ENCODE data around the gene MAN1C1. TPM values are rescaled to one million over a fixed set of nuclear protein-coding genes. Genes with fewer than 3 reads are reported as not detected.

The MAN1C1 gene
- total and polyA plus RNA-seq, 9 donors, result 5.2 to 17.4 (median 12.2) TPM

- DNase-seq, result no peak
- Histone ChIP-seq H3K36me3 (ENCODE audit: control insufficient read depth, insufficient read depth, low read length) (peaks cover 70% of the 10 kb centered on the region), H3K9me3 (replicated peaks; ENCODE audit: control insufficient read depth, low read depth, low read length) (no peaks in the 10 kb centered on the region), H3K4me3 (ENCODE audit: low read length) (no peak overlapping the region), H3K4me1 (ENCODE audit: control insufficient read depth, insufficient read depth, low read length) (peaks cover 28% of the 10 kb centered on the region), H3K27me3 (ENCODE audit: control insufficient read depth, insufficient read depth, low read length) (no peaks in the 10 kb centered on the region), H3K27ac (ENCODE audit: low read length) (no peak overlapping the region)
- WGBS (ENCODE audit: insufficient coverage), result 86% methylated on average over 4 of the region's 7 CpGs
Measured at GRCh38 chr1:25814549-25815087, 198.0 kb downstream of the MAN1C1 start.

- no peak overlapping the region for H3K27ac ChIP-seq (ENCODE audit: low read length)
- WGBS (ENCODE audit: insufficient coverage), result 91% methylated on average over 18 of the region's 24 CpGs
- H3K36me3 ChIP-seq (ENCODE audit: control insufficient read depth, insufficient read depth, low read length), result peaks cover 61% of the 10 kb centered on the region
Measured at GRCh38 chr1:25815208-25816111, 198.9 kb downstream of the MAN1C1 start.

DNA sequence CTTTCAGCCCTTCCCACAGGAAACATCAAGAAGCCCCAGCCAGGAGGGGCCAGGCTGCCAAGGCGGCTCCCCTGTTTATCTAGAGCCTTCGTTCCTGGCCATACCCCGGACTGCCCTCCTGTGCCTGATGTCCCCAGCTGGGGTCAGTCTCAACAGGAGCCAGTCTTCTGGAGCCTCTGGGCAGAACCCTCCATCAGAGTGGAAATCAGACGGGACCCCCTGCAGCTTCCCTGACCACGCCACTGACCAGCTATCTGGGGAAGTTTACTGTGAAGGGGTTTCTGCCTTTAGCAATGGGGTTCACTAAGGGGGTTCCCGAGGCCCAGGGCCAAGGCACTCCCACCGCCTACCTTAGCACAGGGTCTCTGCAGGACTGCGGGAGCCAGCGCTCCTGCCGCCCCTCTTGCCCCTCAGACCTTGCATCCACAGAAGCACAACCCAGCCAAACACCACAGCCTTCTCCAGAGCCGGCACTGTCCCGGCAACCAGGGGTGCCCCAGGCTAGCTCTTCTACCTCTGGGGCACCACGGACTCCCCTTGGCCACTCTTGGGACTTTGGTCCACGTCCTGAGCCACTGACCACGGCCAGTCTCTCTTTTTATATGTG, 199.6 kb downstream of the MAN1C1 start:
- DNase-seq, result no peak
- H3K27ac ChIP-seq (ENCODE audit: low read length), result no peak overlapping the region
- H3K9me3 ChIP-seq (replicated peaks; ENCODE audit: control insufficient read depth, low read depth, low read length), result no peaks in the 10 kb centered on the region
- WGBS (ENCODE audit: insufficient coverage), result 79% methylated on average over 8 of the region's 15 CpGs
- H3K4me3 ChIP-seq (ENCODE audit: low read length), result no peak overlapping the region
- H3K4me1 ChIP-seq (ENCODE audit: control insufficient read depth, insufficient read depth, low read length), result peaks cover 24% of the 10 kb centered on the region
- H3K27me3 ChIP-seq (ENCODE audit: control insufficient read depth, insufficient read depth, low read length), result no peaks in the 10 kb centered on the region
- peaks cover 54% of the 10 kb centered on the region for H3K36me3 ChIP-seq (ENCODE audit: control insufficient read depth, insufficient read depth, low read length)

More at GRCh38 chr1:25815208-25816111, 198.9 kb downstream of the MAN1C1 start:
- Histone ChIP-seq H3K9me3 (replicated peaks; ENCODE audit: control insufficient read depth, low read depth, low read length) (no peaks in the 10 kb centered on the region), H3K4me1 (ENCODE audit: control insufficient read depth, insufficient read depth, low read length) (peaks cover 23% of the 10 kb centered on the region), H3K27me3 (ENCODE audit: control insufficient read depth, insufficient read depth, low read length) (no peaks in the 10 kb centered on the region), H3K4me3 (ENCODE audit: low read length) (no peak overlapping the region)
- DNase-seq, result no peak

- H3K36me3 ChIP-seq (ENCODE audit: control insufficient read depth, insufficient read depth, low read length), result peaks cover 37% of the 10 kb centered on the region
- peaks cover 32% of the 10 kb centered on the region for H3K4me1 ChIP-seq (ENCODE audit: control insufficient read depth, insufficient read depth, low read length)
- 58% methylated on average over 2 of the region's 8 CpGs for WGBS (ENCODE audit: insufficient coverage)
- H3K9me3 ChIP-seq (replicated peaks; ENCODE audit: control insufficient read depth, low read depth, low read length), result no peaks in the 10 kb centered on the region
- no peaks in the 10 kb centered on the region for H3K27me3 ChIP-seq (ENCODE audit: control insufficient read depth, insufficient read depth, low read length)
- no peak for DNase-seq
- H3K27ac ChIP-seq (ENCODE audit: low read length), result no peak overlapping the region
- H3K4me3 ChIP-seq (ENCODE audit: low read length), result no peak overlapping the region
Measured at GRCh38 chr1:25817840-25818501, 201.4 kb downstream of the MAN1C1 start.

DNA sequence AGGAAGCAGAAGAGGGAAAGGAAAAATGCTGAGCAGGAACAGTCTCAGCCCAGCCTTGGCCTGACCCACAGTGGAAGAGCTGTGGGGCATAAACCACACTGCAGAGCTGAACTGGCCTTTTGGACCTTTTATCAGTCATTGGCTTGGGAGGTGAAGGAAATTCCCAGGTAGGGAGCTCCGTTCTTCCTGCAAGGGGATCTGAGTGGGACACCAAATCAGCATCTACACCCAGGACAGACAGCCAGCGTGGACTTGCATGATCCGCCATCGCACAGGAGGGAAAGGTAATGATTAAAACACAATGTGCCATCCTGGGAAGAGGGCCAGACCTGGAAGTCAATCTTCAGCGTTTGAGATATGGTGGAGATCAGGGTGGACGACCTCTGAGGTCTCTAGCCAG, 202.0 kb downstream of the MAN1C1 start:
- no peak for DNase-seq
- no peaks in the 10 kb centered on the region for H3K27me3 ChIP-seq (ENCODE audit: control insufficient read depth, insufficient read depth, low read length)
- peak overlapping the region; percentile 94 for H3K27ac ChIP-seq (ENCODE audit: low read length)
- H3K36me3 ChIP-seq (ENCODE audit: control insufficient read depth, insufficient read depth, low read length), result peaks cover 36% of the 10 kb centered on the region
- H3K4me3 ChIP-seq (ENCODE audit: low read length), result peak overlapping the region; percentile 97
- H3K4me1 ChIP-seq (ENCODE audit: control insufficient read depth, insufficient read depth, low read length), result peaks cover 32% of the 10 kb centered on the region
- no peaks in the 10 kb centered on the region for H3K9me3 ChIP-seq (replicated peaks; ENCODE audit: control insufficient read depth, low read depth, low read length)
- WGBS (ENCODE audit: insufficient coverage), result 44% methylated on average over 4 of the region's 6 CpGs

GRCh38 chr1:25819491-25820246, 203.1 kb downstream of the MAN1C1 start, which contains the start of gene MTFR1L:
TSS of gene MTFR1L (plus strand) at chr1:25819954. CDS start at chr1:25823105, 3,151 bp downstream.
- Histone ChIP-seq H3K4me1 (ENCODE audit: control insufficient read depth, insufficient read depth, low read length) (peaks cover 32% of the 10 kb centered on the region), H3K36me3 (ENCODE audit: control insufficient read depth, insufficient read depth, low read length) (peaks cover 31% of the 10 kb centered on the region), H3K4me3 (ENCODE audit: low read length) (peak within 1 kb of the TSS; percentile 97), H3K9me3 (replicated peaks; ENCODE audit: control insufficient read depth, low read depth, low read length) (no peaks in the 10 kb centered on the region), H3K27me3 (ENCODE audit: control insufficient read depth, insufficient read depth, low read length) (no peaks in the 10 kb centered on the region), H3K27ac (ENCODE audit: low read length) (peak within 1 kb of the TSS; percentile 94)
- WGBS (ENCODE audit: insufficient coverage), result under 1% methylated on average over 60 of the region's 64 CpGs
- DNase-seq, result peak; percentile 92

DNA sequence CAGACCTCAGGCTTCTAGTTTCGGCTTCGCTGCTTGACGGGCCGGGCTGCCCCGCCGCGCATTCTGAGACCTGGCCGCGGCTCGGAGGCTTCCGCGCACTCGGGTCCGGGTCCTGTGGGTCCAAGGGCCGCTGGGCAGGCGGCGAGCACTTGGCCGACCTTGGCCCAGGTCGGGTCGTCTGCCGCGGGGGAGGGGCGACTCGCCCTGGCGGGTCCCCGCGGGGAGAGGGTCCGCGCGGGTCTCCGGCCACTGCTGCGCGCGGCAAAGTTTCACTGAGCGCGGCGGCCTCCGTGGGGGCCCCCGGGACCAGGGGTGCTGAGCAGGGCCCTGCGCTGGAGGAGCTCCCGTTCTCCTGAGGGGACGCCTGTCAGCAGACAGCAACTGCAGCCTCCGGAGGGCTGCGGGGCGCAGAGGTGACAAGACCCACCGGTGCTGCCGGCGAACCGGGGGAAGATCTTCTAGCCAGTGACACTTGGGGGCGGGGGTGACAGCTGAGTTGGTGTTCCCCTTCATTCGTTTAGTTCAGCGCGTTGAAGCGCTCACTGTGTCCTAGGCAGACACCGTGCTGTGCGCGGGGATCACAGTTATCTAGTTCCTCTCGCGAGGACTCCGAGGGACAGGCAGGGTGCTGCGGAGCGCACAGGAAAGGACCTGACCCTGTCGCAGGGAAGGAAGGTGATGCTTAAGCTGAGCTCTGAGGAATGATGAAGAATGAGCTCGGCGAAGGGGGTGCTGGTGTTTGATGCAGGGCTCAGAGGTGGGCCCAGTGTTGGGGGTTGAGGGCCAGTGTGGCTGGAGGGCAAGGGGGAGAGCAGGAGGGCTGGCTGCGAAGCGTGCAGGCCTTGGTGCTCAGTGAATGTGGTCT, 203.9 kb downstream of the MAN1C1 start:
- H3K36me3 ChIP-seq (ENCODE audit: control insufficient read depth, insufficient read depth, low read length), result peaks cover 25% of the 10 kb centered on the region
- H3K4me1 ChIP-seq (ENCODE audit: control insufficient read depth, insufficient read depth, low read length), result peaks cover 32% of the 10 kb centered on the region
- under 1% methylated on average over 67 of the region's 67 CpGs for WGBS (ENCODE audit: insufficient coverage)
- no peaks in the 10 kb centered on the region for H3K9me3 ChIP-seq (replicated peaks; ENCODE audit: control insufficient read depth, low read depth, low read length)
- peak overlapping the region; percentile 97 for H3K4me3 ChIP-seq (ENCODE audit: low read length)
- DNase-seq, result peak; percentile 71
- H3K27me3 ChIP-seq (ENCODE audit: control insufficient read depth, insufficient read depth, low read length), result no peaks in the 10 kb centered on the region
- H3K27ac ChIP-seq (ENCODE audit: low read length), result peak overlapping the region; percentile 94

- peak overlapping the region; percentile 74 for H3K27ac ChIP-seq (ENCODE audit: low read length)
Measured at GRCh38 chr1:25821112-25821476, 204.5 kb downstream of the MAN1C1 start.

GRCh38 chr1:25821630-25822091, 205.1 kb downstream of the MAN1C1 start:
- peak; percentile 39 for DNase-seq
- H3K27me3 ChIP-seq (ENCODE audit: control insufficient read depth, insufficient read depth, low read length), result no peaks in the 10 kb centered on the region
- H3K36me3 ChIP-seq (ENCODE audit: control insufficient read depth, insufficient read depth, low read length), result peaks cover 21% of the 10 kb centered on the region
- peak overlapping the region; percentile 97 for H3K4me3 ChIP-seq (ENCODE audit: low read length)
- 68% methylated on average over 2 of the region's 5 CpGs for WGBS (ENCODE audit: insufficient coverage)
- H3K9me3 ChIP-seq (replicated peaks; ENCODE audit: control insufficient read depth, low read depth, low read length), result no peaks in the 10 kb centered on the region
- H3K27ac ChIP-seq (ENCODE audit: low read length), result no peak overlapping the region
- peaks cover 32% of the 10 kb centered on the region for H3K4me1 ChIP-seq (ENCODE audit: control insufficient read depth, insufficient read depth, low read length)

More at GRCh38 chr1:25821112-25821476, 204.5 kb downstream of the MAN1C1 start:
- WGBS (ENCODE audit: insufficient coverage), result 27% methylated on average over 10 of the region's 10 CpGs
- DNase-seq, result no peak
- H3K36me3 ChIP-seq (ENCODE audit: control insufficient read depth, insufficient read depth, low read length), result peaks cover 21% of the 10 kb centered on the region
- H3K27me3 ChIP-seq (ENCODE audit: control insufficient read depth, insufficient read depth, low read length), result no peaks in the 10 kb centered on the region
- H3K4me3 ChIP-seq (ENCODE audit: low read length), result peak overlapping the region; percentile 97
- no peaks in the 10 kb centered on the region for H3K9me3 ChIP-seq (replicated peaks; ENCODE audit: control insufficient read depth, low read depth, low read length)
- peaks cover 32% of the 10 kb centered on the region for H3K4me1 ChIP-seq (ENCODE audit: control insufficient read depth, insufficient read depth, low read length)
